PFSK-1 (cell line): ENCODE measurements around the gene TMEM43.

Source experiments
- REST ChIP-seq, 2 experiments: IDR thresholded peaks; 2 replicates each; pipeline versions ENCODE4 v1.6.1 to v1.8.0; 2011 to 2012; ENCODE audit warnings: low read depth in 2 of 2, low read length in 2 of 2, control low read depth in 1 of 2, inconsistent platforms in 1 of 2, mild to moderate bottlenecking in 1 of 2, moderate library complexity in 1 of 2; ENCODE audit not compliant: insufficient read depth in 1 of 2
- SIN3A ChIP-seq: IDR thresholded peaks from 2 replicates; pipeline ENCODE4 v1.6.1; 2012; ENCODE audit warnings: mild to moderate bottlenecking, low read length, moderate library complexity, borderline replicate concordance; ENCODE audit not compliant: insufficient read depth
- TAF1 ChIP-seq: IDR thresholded peaks from 2 replicates; pipeline ENCODE4 v1.6.1; 2012; ENCODE audit warnings: low read length, control low read depth, borderline replicate concordance; ENCODE audit not compliant: insufficient read depth

DNA sequence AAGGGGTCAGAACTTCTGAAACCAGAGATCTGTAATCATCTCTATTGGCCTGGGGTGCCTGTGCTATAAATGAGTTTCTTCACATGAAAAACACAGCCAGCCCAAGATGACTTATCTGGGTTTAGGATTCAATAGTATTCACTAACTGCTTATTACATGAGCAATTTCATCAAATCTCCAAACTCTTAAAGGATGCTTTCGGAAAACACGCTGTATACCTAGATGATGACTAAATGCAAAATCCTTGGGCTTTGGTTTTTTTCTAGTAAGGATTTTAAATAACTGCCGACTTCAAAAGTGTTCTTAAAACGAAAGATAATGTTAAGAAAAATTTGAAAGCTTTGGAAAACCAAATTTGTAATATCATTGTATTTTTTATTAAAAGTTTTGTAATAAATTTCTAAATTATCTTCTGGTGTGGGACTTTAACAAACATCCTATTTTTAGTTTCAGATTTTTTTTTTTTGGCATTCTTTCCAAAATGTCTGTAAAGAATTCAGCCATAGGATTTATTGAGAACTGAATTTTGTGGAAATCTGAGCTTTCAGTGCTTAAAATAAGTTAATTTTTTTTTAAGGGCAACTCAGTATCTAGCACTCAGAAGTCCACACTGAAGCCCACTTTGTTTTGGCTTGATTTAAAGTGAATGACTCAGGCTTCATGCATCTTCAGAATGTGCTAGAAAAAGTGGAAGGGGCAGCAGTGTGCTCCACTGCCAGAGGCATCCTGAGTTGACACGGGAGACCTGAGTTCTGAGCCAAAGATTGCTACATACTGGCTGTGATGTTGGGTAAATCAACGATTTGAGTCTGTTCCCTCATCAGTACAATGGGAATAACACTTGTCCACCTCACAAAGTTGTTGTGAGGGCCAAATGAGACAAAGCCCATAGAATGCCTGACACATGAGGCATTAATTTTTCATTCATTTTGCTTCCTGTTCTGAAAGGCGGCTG lies 18.7 kb downstream of the TMEM43 start:
- TF ChIP-seq TAF1 (no peak), SIN3A (no peak), REST (IDR thresholded peaks at IDR 0.05; ENCODE audit: insufficient read depth in 1 of 2, low read depth in 2 of 2, low read length in 2 of 2) (no peak)
